Measurements from ENCODE around the gene ATAD1. TPM values are rescaled to one million over a fixed set of nuclear protein-coding genes. Genes with fewer than 3 reads are reported as not detected.

ATAD1 gene
- total and polyA plus RNA-seq, 2 of the 4 experiments (the other 2 are of a cell fraction), result 12.7 to 21.9 TPM

DNA sequence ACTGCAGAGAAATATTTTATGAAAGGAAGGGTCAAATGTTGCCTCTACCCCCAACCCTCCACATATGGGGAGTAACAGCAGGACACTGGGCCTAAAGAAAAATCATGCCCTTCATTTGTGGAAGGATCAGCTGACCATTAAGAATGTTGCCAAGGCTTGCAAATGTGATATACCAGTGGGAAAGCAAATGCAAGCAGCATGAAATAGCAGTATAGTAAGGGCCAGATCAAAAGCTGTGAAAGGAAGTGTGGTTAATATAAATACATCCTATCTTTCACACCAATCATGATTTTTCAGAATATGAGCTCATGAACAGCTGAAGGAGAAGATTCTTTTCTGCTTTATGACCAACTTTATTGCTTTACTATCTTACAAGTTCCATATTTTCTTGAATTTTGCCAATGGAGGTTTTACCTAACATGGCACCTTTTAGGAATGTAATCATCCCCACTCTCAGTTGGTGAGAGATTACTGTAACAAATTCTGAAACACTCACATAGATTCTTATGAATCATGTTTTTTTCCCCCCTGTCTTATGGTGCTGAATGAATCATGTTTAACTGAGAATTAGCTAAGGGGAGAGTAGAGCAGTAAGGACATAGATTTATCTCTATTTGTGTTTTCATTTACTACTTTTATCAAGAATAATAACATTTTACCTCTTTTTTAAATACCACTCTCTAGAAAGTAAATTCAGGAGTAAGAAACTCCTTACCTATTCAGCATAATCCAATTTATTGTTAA, 12.1 kb upstream of the ATAD1 start:
- H2BK15ac ChIP-seq (ENCODE audit: low read depth, low read length), result no peak overlapping the region
- TF ChIP-seq CHD1 (IDR thresholded peaks at IDR 0.05; ENCODE audit: low read depth, low read length) (no peak), FOS (IDR thresholded peaks at IDR 0.05; ENCODE audit: low read depth, low read length) (no peak), BHLHE40 (IDR thresholded peaks at IDR 0.05; ENCODE audit: low read depth, low read length) (no peak), MAFK (IDR thresholded peaks at IDR 0.05; ENCODE audit: low read depth, low read length) (no peak), MAZ (IDR thresholded peaks at IDR 0.05; ENCODE audit: borderline replicate concordance, low read depth, low read length) (no peak), CEBPB (IDR thresholded peaks at IDR 0.05; ENCODE audit: low read depth, low read length) (no peak), POLR2A (IDR thresholded peaks at IDR 0.05; ENCODE audit: low read depth, low read length) (no peak), NFE2L2 (IDR thresholded peaks at IDR 0.05; ENCODE audit: low read depth, low read length) (no peak), SMC3 (IDR thresholded peaks at IDR 0.05; ENCODE audit: low read depth, low read length) (no peak)
- TF ChIP-seq, protein P1, sequence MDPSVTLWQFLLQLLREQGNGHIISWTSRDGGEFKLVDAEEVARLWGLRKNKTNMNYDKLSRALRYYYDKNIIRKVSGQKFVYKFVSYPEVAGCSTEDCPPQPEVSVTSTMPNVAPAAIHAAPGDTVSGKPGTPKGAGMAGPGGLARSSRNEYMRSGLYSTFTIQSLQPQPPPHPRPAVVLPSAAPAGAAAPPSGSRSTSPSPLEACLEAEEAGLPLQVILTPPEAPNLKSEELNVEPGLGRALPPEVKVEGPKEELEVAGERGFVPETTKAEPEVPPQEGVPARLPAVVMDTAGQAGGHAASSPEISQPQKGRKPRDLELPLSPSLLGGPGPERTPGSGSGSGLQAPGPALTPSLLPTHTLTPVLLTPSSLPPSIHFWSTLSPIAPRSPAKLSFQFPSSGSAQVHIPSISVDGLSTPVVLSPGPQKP (IDR thresholded peaks at IDR 0.05; ENCODE audit: borderline replicate concordance, low read depth, low read length), result no peak
- TF ChIP-seq, protein P2, sequence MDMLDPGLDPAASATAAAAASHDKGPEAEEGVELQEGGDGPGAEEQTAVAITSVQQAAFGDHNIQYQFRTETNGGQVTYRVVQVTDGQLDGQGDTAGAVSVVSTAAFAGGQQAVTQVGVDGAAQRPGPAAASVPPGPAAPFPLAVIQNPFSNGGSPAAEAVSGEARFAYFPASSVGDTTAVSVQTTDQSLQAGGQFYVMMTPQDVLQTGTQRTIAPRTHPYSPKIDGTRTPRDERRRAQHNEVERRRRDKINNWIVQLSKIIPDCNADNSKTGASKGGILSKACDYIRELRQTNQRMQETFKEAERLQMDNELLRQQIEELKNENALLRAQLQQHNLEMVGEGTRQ (IDR thresholded peaks at IDR 0.05; ENCODE audit: low read depth, low read length), result no peak
- TF ChIP-seq, protein P3, sequence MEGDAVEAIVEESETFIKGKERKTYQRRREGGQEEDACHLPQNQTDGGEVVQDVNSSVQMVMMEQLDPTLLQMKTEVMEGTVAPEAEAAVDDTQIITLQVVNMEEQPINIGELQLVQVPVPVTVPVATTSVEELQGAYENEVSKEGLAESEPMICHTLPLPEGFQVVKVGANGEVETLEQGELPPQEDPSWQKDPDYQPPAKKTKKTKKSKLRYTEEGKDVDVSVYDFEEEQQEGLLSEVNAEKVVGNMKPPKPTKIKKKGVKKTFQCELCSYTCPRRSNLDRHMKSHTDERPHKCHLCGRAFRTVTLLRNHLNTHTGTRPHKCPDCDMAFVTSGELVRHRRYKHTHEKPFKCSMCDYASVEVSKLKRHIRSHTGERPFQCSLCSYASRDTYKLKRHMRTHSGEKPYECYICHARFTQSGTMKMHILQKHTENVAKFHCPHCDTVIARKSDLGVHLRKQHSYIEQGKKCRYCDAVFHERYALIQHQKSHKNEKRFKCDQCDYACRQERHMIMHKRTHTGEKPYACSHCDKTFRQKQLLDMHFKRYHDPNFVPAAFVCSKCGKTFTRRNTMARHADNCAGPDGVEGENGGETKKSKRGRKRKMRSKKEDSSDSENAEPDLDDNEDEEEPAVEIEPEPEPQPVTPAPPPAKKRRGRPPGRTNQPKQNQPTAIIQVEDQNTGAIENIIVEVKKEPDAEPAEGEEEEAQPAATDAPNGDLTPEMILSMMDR (conservative IDR thresholded peaks at IDR 0.05; ENCODE audit: low read depth, low read length), result no peak
- no peaks in the 10 kb centered on the region for H3K79me1 ChIP-seq (ENCODE audit: low read depth in 1 of 2, low read length in 2 of 2)
- H4K20me1 ChIP-seq (ENCODE audit: insufficient read depth, low read length), result no peaks in the 10 kb centered on the region
- in situ Hi-C loops (cut with MboI; ENCODE audit: low sequenced_read_pairs), result no loop called here
- H2AFZ ChIP-seq (replicated peaks; ENCODE audit: low read length, poor library complexity), result no peak overlapping the region
- dilution Hi-C loops (cut with HindIII; ENCODE audit: low sequenced_read_pairs, unreplicated experiment), result no loop called here
- no peaks in the 10 kb centered on the region for H3K4me1 ChIP-seq (ENCODE audit: control insufficient read depth, insufficient read depth, low read length)
- no peak for DNase-seq
- no peak overlapping the region for H3K4me2 ChIP-seq (ENCODE audit: low read depth, low read length)
- H2BK5ac ChIP-seq (ENCODE audit: low read depth, low read length, poor library complexity, severe bottlenecking), result no peak overlapping the region
- H3K56ac ChIP-seq (ENCODE audit: extremely low read depth, insufficient read depth, low read length), result no peak overlapping the region
- no peaks in the 10 kb centered on the region for H3K9me1 ChIP-seq (ENCODE audit: insufficient read depth, low read length)
- no peaks in the 10 kb centered on the region for H3K9me3 ChIP-seq (ENCODE audit: control insufficient read depth, insufficient read depth, low read length)
- no peak overlapping the region for H4K5ac ChIP-seq (ENCODE audit: low read depth, low read length)
- H3K4me3 ChIP-seq (ENCODE audit: insufficient read depth, low read depth, low read length), result no peak overlapping the region
- no peak overlapping the region for H2BK120ac ChIP-seq (ENCODE audit: low read depth, low read length)
- no peak overlapping the region for H3K14ac ChIP-seq (replicated peaks; ENCODE audit: low read depth, low read length)
- no peak overlapping the region for H3K18ac ChIP-seq (ENCODE audit: low read depth, low read length)
- H4K91ac ChIP-seq (ENCODE audit: insufficient read depth, low read depth, low read length), result no peak overlapping the region
- H3K23ac ChIP-seq (ENCODE audit: low read depth, low read length), result no peak overlapping the region
- H2BK20ac ChIP-seq (ENCODE audit: low read depth, low read length), result no peak overlapping the region
- ChIA-PET CTCF (no interaction called here), POLR2A (ENCODE audit: unreplicated experiment) (no interaction called here)
- H3K27me3 ChIP-seq (ENCODE audit: control insufficient read depth, insufficient read depth, low read length), result no peaks in the 10 kb centered on the region
- BruUV-seq (replicated peaks), result no TSS peak
- H3K4ac ChIP-seq (ENCODE audit: low read depth, low read length), result no peak overlapping the region
- H3K9ac ChIP-seq (ENCODE audit: low read depth, low read length), result no peak overlapping the region
- ATAC-seq (ENCODE audit: low read depth), result no peak
- no peak overlapping the region for H2AK9ac ChIP-seq (replicated peaks; ENCODE audit: low read depth, low read length, poor library complexity)
- no peak overlapping the region for H2AK5ac ChIP-seq (ENCODE audit: low read depth, low read length)
- intact Hi-C loops (cut with micrococcal nuclease), result no loop called here
- no peak overlapping the region for H3K27ac ChIP-seq (ENCODE audit: insufficient read depth, low read length)
- H4K8ac ChIP-seq (ENCODE audit: low read depth in 2 of 2, low read length in 2 of 2), result no peak overlapping the region
- no peaks in the 10 kb centered on the region for H3K36me3 ChIP-seq (ENCODE audit: control insufficient read depth, insufficient read depth, low read length)

Data from IMR-90 (cell line).